Measurements from ENCODE around the gene ZBTB46. TPM values are rescaled to one million over a fixed set of nuclear protein-coding genes. Genes with fewer than 3 reads are reported as not detected.

ZBTB46 gene
- total RNA-seq, 1 experiment from 2014 or later = 10.7 TPM

GRCh38 chr20:63772781-63773518 lies 58.1 kb downstream of the ZBTB46 start:
- peaks cover 5 to 8% of the 10 kb centered on the region in 2 experiments for H3K4me1 ChIP-seq (ENCODE audit: control insufficient read depth in 1 of 2, insufficient read depth in 2 of 2, low read length in 2 of 2)
- no peak overlapping the region for H3K4me2 ChIP-seq (ENCODE audit: low read length)
- DNase-seq (ENCODE audit: low read depth, low spot score) (no peak), ATAC-seq (no peak)
- POLR2A ChIA-PET = no interaction called here
- H3K27me3 ChIP-seq (ENCODE audit: insufficient read depth, low read length) = no peaks in the 10 kb centered on the region
- no peak overlapping the region for H3K27ac ChIP-seq (ENCODE audit: low read depth, low read length)
- no peaks in the 10 kb centered on the region for H3K9me2 ChIP-seq (ENCODE audit: insufficient read depth)
- RAD21 ChIA-PET (ENCODE audit: low non-redundant PET in 1 of 2, low total read pairs in 2 of 2, uncharacterized antibody in 2 of 2, unreplicated experiment in 2 of 2) = no interaction called here
- no peak overlapping the region for H2AFZ ChIP-seq (ENCODE audit: low read depth, low read length, poor library complexity, severe bottlenecking)
- H3K79me2 ChIP-seq (ENCODE audit: insufficient read depth, low read length) = no peaks in the 10 kb centered on the region
- BruUV-seq (replicated peaks) = no TSS peak
- no peaks in the 10 kb centered on the region for H4K20me1 ChIP-seq (ENCODE audit: insufficient read depth)
- H3K36me3 ChIP-seq (ENCODE audit: control insufficient read depth in 1 of 2, insufficient read depth in 2 of 2, low read length in 2 of 2) = no peaks in the 10 kb centered on the region
- TF ChIP-seq SP1 (IDR thresholded peaks at IDR 0.05; ENCODE audit: low read depth) (no peak), FOSL1 (IDR thresholded peaks at IDR 0.05; ENCODE audit: low read depth) (no peak), EGR1 (IDR thresholded peaks at IDR 0.05; ENCODE audit: low read depth) (no peak), TCF7L2 (IDR thresholded peaks at IDR 0.05; ENCODE audit: borderline replicate concordance, extremely low read depth, insufficient read depth, insufficient read length) (no peak), SRF (IDR thresholded peaks at IDR 0.05; ENCODE audit: low read depth) (no peak), EZH2phosphoT487 (IDR thresholded peaks at IDR 0.05; ENCODE audit: borderline replicate concordance) (no peak), ZFX (IDR thresholded peaks at IDR 0.05) (no peak), POLR2A (IDR thresholded peaks at IDR 0.05; ENCODE audit: borderline replicate concordance, extremely low read depth, insufficient read depth, insufficient read length) (no peak), YY1 (IDR thresholded peaks at IDR 0.05; ENCODE audit: extremely low read depth, insufficient replicate concordance, low read depth, low read length) (no peak), CEBPB (IDR thresholded peaks at IDR 0.05; ENCODE audit: low read depth) (no peak), CTCF (IDR thresholded peaks at IDR 0.05 in 2 of 3, conservative IDR thresholded peaks at IDR 0.05 in 1 of 3; ENCODE audit: borderline replicate concordance in 1 of 3, insufficient read depth in 1 of 3, low read depth in 2 of 3, low read length in 2 of 3) (no peak), ATF3 (IDR thresholded peaks at IDR 0.05) (no peak), CBX3 (IDR thresholded peaks at IDR 0.05; ENCODE audit: low read depth) (no peak), ZNF274 (IDR thresholded peaks at IDR 0.05; ENCODE audit: low read depth, low read length) (no peak), RAD21 (IDR thresholded peaks at IDR 0.05; ENCODE audit: low read depth) (no peak), SIN3A (IDR thresholded peaks at IDR 0.05; ENCODE audit: low read depth) (no peak)
- TF ChIP-seq, protein P1, sequence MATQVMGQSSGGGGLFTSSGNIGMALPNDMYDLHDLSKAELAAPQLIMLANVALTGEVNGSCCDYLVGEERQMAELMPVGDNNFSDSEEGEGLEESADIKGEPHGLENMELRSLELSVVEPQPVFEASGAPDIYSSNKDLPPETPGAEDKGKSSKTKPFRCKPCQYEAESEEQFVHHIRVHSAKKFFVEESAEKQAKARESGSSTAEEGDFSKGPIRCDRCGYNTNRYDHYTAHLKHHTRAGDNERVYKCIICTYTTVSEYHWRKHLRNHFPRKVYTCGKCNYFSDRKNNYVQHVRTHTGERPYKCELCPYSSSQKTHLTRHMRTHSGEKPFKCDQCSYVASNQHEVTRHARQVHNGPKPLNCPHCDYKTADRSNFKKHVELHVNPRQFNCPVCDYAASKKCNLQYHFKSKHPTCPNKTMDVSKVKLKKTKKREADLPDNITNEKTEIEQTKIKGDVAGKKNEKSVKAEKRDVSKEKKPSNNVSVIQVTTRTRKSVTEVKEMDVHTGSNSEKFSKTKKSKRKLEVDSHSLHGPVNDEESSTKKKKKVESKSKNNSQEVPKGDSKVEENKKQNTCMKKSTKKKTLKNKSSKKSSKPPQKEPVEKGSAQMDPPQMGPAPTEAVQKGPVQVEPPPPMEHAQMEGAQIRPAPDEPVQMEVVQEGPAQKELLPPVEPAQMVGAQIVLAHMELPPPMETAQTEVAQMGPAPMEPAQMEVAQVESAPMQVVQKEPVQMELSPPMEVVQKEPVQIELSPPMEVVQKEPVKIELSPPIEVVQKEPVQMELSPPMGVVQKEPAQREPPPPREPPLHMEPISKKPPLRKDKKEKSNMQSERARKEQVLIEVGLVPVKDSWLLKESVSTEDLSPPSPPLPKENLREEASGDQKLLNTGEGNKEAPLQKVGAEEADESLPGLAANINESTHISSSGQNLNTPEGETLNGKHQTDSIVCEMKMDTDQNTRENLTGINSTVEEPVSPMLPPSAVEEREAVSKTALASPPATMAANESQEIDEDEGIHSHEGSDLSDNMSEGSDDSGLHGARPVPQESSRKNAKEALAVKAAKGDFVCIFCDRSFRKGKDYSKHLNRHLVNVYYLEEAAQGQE (IDR thresholded peaks at IDR 0.05; ENCODE audit: low read depth) = no peak
- TF ChIP-seq, protein P2, sequence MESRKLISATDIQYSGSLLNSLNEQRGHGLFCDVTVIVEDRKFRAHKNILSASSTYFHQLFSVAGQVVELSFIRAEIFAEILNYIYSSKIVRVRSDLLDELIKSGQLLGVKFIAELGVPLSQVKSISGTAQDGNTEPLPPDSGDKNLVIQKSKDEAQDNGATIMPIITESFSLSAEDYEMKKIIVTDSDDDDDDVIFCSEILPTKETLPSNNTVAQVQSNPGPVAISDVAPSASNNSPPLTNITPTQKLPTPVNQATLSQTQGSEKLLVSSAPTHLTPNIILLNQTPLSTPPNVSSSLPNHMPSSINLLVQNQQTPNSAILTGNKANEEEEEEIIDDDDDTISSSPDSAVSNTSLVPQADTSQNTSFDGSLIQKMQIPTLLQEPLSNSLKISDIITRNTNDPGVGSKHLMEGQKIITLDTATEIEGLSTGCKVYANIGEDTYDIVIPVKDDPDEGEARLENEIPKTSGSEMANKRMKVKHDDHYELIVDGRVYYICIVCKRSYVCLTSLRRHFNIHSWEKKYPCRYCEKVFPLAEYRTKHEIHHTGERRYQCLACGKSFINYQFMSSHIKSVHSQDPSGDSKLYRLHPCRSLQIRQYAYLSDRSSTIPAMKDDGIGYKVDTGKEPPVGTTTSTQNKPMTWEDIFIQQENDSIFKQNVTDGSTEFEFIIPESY (IDR thresholded peaks at IDR 0.05; ENCODE audit: extremely low read depth, insufficient replicate concordance, low read length) = no peak
- H3K9me3 ChIP-seq (ENCODE audit: control insufficient read depth in 1 of 2, insufficient read depth in 1 of 2, low read depth in 1 of 2, low read length in 2 of 2) = no peaks in the 10 kb centered on the region
- intact Hi-C loops (cut with micrococcal nuclease) = no loop called here
- H3K4me3 ChIP-seq (replicated peaks in 1 of 2; ENCODE audit: low read depth in 1 of 2, low read length in 2 of 2) = no peak overlapping the region
- H3K9ac ChIP-seq (ENCODE audit: low read length) = no peak overlapping the region
- CTCF ChIA-PET = interaction anchor here (1.0 kb wide), 1 partner anchor 13 kb away, joined by 3 read pairs; no protein-coding TSS in a partner anchor

Data from HCT116 (cell line).